ENCODE measurements around the gene MME.
"Not testable (repeated sequence)": the region's sequence is repeated elsewhere in the genome, so short reads cannot be mapped to it uniquely, and the experiment has no call there.

The MME gene

DNA sequence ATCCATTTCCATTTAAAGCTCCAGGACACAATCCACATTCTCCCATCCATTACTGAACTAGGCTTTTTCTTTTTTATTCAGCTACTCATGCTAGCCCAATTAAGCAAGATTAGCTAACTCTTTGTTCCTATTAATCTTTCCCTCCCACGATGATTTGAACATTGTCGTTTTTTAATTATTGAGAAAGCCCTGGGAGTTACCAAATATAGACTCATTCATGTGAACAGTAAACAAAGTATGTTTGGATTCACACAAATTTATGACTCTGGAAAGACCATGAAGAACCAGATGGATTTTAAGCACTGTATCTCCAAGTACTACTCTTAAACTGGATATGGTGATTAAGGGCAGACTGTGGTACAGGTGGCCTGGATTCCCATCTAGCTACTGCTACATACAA is 131.1 kb downstream of the MME start:
- no peak overlapping the region for H3K4me3 ChIP-seq (ENCODE audit: low read depth, low read length)
- TF ChIP-seq, protein P1, sequence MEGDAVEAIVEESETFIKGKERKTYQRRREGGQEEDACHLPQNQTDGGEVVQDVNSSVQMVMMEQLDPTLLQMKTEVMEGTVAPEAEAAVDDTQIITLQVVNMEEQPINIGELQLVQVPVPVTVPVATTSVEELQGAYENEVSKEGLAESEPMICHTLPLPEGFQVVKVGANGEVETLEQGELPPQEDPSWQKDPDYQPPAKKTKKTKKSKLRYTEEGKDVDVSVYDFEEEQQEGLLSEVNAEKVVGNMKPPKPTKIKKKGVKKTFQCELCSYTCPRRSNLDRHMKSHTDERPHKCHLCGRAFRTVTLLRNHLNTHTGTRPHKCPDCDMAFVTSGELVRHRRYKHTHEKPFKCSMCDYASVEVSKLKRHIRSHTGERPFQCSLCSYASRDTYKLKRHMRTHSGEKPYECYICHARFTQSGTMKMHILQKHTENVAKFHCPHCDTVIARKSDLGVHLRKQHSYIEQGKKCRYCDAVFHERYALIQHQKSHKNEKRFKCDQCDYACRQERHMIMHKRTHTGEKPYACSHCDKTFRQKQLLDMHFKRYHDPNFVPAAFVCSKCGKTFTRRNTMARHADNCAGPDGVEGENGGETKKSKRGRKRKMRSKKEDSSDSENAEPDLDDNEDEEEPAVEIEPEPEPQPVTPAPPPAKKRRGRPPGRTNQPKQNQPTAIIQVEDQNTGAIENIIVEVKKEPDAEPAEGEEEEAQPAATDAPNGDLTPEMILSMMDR (IDR thresholded peaks at IDR 0.05; ENCODE audit: low read depth, low read length, missing control alignments): no peak
- no peak for DNase-seq (ENCODE audit: low read depth)

DNA sequence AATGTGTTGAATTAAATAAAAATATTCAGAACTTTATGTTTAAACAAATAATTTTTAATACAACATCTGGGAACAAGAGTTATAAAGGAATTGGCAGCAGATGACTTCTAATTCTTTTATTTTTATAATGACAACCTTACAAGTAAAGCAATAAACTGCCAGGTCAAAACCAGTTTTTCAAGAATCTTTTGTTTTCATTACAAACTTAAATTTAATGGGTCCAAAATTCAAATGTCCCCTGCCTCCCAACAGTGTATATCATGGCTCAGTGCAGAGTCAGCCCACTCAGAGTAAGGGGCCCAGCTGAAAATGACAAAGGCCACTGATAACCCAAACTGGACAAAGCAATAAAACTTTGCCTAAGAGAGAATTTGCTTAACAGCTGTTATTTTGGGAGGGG is 131.8 kb downstream of the MME start:
- H3K4me3 ChIP-seq (ENCODE audit: low read depth, low read length): no peak overlapping the region
- TF ChIP-seq, protein P1 (IDR thresholded peaks at IDR 0.05; ENCODE audit: low read depth, low read length, missing control alignments): no peak
- no peak for DNase-seq (ENCODE audit: low read depth)

DNA sequence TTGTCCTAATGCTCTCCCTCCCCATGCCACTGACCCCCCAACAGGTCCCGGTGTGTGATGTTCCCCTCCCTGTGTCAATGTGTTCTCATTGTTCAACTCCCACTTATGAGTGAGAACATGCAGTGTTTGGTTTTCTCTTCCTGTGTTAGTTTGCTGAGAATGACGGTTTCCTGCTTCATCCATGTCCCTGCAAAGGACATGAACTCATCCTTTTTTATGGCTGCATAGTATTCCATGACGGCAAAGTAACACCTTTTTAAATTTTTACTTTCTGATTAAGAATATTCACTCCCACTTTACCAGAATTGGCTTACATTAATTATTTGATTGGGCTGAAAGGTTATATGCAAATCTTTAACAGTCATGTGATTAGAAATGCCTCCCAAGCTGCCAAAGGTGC is 135.9 kb downstream of the MME start:
- DNase-seq (ENCODE audit: low read depth): not testable (repeated sequence)

DNA sequence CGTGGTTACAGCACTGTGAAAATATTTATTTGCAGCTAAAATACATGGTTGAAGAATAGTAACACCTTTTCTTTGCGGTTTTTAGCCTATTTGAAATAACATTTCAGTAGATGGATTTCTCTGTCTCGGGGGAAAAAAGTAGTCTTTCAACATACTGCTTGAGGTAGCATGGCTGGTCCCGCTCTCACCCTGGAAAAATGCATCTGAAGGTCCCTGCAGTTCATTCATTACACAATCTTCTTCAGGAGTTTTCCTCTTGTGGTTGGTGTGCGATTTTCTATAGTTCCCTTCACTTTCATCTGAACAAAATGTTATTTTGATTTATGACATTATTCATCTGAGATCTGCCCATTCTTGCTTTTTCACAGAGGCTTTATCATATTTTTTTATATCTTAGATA is 137.5 kb downstream of the MME start:
- DNase-seq (ENCODE audit: low read depth): no peak
- TF ChIP-seq, protein P1 (IDR thresholded peaks at IDR 0.05; ENCODE audit: low read depth, low read length, missing control alignments): no peak
- H3K4me3 ChIP-seq (ENCODE audit: low read depth, low read length): no peak overlapping the region

More for the DNA sequence above, 135.9 kb downstream of the MME start:
- H3K4me3 ChIP-seq (ENCODE audit: low read depth, low read length): not testable (repeated sequence)

DNA sequence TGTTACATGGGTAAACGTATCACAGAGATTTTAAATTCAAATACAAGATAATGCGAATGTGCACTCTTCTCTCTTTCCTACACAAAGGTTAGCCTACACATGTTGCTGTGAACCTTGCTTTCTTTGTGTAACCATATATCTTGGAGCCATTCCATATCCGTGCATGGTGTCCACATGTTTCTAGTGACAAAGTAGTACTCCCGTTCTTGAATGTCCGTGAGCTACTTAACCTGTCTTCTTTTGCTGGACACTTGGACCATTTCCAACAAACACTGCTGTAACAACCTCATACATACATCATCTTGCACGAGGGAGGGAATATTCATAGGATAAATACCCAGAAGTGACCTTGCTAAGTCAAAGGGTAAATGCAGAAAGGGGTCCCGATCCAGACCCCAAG is 138.3 kb downstream of the MME start:
- DNase-seq (ENCODE audit: low read depth): no peak
- H3K4me3 ChIP-seq (ENCODE audit: low read depth, low read length): no peak overlapping the region
- TF ChIP-seq, protein P1 (IDR thresholded peaks at IDR 0.05; ENCODE audit: low read depth, low read length, missing control alignments): no peak

DNA sequence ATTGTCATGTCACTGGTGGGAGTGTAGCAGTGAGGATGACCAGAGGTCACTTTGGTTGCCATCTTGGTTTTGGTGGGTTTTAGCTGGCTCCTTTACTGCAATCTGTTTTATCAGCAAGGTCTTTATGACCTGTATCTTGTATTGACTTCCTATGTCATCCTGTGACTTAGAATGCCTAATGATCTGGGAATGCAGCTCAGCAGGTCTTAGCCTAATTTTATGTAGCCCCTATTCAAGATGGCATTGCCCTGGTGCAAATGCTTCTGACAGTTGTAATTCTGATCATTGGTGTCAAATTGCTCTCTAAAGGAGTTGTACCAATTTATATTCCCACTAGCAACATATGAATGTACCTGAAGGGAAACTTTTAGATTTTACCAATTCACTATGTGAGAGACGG is 139.0 kb downstream of the MME start:
- TF ChIP-seq, protein P1 (IDR thresholded peaks at IDR 0.05; ENCODE audit: low read depth, low read length, missing control alignments): no peak
- DNase-seq (ENCODE audit: low read depth): no peak
- H3K4me3 ChIP-seq (ENCODE audit: low read depth, low read length): no peak overlapping the region

DNA sequence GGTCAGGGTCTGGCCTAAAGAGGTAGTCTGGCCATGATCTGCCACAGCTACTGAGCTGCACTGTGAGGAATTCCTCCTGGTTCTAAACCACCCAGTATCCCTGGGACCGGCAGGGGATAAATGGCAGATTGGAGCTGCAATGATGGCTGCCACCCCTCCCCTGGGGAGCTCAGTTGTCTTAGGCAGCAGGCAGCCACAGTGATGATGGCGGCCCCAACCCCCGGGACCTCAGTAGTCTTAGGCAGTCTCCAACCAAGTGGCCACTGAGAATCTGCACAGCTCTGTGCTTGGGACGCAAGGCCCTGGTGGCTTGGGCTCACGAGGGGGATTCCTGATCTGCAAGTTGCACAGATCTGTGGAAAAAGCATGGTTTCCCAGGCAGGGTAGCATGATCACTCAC is 145.3 kb downstream of the MME start:
- DNase-seq (ENCODE audit: low read depth): no peak
- TF ChIP-seq, protein P1 (IDR thresholded peaks at IDR 0.05; ENCODE audit: low read depth, low read length, missing control alignments): no peak
- H3K4me3 ChIP-seq (ENCODE audit: low read depth, low read length): no peak overlapping the region

DNA sequence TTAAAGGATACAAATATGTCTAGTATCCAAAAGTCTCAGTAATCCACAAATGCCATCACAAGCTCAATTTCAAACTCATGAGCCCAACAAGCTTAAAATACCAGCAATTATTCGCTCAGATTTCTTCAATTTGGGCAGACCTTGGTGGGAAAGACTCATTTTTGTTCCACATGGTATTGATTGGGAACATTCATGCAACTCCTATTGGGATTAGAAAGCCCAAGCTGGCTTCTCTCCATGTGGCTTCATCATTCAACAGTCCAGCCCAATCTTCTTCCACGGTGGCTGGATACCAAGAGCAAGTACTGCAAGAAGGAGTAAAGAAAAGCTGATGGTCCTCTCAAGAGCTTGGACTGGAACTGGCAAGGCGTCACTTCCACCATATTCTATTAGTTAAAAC is 147.0 kb downstream of the MME start:
- TF ChIP-seq, protein P1 (IDR thresholded peaks at IDR 0.05; ENCODE audit: low read depth, low read length, missing control alignments): no peak
- H3K4me3 ChIP-seq (ENCODE audit: low read depth, low read length): no peak overlapping the region
- no peak for DNase-seq (ENCODE audit: low read depth)

Measured in GM12864 (cell line).